Measurements from ENCODE around the gene KLHL3.
"Not testable (repeated sequence)": the region's sequence is repeated elsewhere in the genome, so short reads cannot be mapped to it uniquely, and the experiment has no call there.

Gene KLHL3, protein sequence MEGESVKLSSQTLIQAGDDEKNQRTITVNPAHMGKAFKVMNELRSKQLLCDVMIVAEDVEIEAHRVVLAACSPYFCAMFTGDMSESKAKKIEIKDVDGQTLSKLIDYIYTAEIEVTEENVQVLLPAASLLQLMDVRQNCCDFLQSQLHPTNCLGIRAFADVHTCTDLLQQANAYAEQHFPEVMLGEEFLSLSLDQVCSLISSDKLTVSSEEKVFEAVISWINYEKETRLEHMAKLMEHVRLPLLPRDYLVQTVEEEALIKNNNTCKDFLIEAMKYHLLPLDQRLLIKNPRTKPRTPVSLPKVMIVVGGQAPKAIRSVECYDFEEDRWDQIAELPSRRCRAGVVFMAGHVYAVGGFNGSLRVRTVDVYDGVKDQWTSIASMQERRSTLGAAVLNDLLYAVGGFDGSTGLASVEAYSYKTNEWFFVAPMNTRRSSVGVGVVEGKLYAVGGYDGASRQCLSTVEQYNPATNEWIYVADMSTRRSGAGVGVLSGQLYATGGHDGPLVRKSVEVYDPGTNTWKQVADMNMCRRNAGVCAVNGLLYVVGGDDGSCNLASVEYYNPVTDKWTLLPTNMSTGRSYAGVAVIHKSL

GRCh38 chr5:137735555-137736284, at the start of gene KLHL3:
Gene KLHL3 (minus strand): TSS chr5:137736089. CDS start chr5:137735646, 443 bp downstream.
- DNase-seq, result peak; percentile 35

DNA sequence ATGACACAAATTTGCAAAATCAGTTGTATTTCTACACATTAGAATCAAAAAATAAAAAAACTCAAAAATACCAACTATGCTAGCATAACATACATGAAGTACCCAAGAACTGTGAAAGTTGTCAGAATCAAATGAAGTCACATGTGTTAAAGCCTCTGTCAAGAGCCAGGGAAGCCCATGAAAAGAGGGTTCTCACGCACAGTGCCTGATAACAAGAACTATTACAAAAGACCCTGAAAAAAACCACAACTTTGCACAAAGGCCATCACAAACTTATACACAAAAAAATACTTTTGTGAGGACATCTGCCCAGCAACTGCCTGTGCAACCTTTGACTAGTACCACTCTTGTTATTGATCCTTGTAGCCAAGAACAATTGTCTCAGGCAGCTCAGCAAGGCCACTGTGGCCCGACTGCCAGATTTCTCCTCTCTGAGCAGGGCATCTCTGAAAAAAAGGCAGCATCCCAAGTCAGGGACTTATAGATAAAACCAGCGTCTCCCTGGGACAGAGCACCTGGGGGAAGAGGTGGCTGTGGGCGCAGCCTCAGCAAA, 47.2 kb upstream of the KLHL3 start:
- DNase-seq, result no peak

DNA sequence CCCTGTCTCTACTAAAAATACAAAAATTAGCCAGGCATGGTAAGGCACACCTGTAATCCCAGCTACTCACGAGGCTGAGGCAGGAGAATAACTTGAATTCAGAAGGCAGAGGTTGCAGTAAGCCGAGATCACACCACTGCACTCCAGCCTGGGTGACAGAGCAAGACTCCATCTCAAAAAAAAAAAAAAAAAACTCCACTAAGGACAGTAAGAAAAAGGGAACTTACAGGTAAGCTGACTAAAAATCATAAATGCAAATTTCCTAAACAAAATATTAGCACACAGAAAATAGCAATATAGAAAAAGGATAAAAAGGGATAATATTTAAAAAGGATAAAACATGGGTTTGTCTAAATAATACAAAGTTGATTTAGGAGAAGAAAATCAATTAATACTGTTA, 46.2 kb upstream of the KLHL3 start:
- no peak for DNase-seq

DNA sequence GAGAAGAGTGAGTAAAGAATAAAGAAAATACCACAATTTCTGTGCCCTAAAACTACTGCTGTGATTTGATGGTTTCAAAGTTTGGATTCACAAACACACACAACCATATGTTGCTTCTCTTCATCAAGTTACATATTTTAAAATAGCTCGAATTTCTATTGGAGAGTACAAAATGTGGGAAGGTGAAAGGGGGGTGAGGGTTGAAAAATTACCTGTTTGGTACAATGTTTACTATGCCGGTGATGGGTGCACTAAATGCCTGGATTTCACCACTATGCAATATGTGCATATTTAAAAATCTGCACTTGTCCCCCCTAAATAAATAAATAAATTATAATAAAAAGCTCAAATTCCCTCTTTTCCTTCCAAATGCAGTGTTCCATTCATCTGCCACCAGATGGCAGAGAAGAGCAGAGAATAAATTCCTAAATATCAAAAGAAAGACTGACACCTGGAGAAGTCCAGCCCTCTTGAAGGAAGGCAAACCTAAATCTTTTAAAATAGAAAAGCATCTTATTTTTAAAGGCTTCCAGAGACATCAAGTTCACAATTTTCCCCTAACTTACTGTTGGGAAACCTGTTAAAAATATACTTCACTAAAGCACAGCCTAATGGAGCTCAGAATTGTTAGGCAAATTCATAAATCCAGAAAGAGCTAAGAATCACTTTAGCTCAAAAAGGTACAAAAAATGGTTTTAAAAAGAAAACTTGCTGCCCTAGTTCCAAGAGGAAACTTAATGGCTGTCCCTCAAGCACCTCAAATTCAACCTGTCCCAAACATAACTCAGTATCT, 43.1 kb upstream of the KLHL3 start:
- peak; percentile 36 for DNase-seq

GRCh38 chr5:137767937-137768336, 32.0 kb upstream of the KLHL3 start:
- DNase-seq, result not testable (repeated sequence)

- DNase-seq, result no peak
Measured at GRCh38 chr5:137761566-137761965, 25.7 kb upstream of the KLHL3 start.

DNA sequence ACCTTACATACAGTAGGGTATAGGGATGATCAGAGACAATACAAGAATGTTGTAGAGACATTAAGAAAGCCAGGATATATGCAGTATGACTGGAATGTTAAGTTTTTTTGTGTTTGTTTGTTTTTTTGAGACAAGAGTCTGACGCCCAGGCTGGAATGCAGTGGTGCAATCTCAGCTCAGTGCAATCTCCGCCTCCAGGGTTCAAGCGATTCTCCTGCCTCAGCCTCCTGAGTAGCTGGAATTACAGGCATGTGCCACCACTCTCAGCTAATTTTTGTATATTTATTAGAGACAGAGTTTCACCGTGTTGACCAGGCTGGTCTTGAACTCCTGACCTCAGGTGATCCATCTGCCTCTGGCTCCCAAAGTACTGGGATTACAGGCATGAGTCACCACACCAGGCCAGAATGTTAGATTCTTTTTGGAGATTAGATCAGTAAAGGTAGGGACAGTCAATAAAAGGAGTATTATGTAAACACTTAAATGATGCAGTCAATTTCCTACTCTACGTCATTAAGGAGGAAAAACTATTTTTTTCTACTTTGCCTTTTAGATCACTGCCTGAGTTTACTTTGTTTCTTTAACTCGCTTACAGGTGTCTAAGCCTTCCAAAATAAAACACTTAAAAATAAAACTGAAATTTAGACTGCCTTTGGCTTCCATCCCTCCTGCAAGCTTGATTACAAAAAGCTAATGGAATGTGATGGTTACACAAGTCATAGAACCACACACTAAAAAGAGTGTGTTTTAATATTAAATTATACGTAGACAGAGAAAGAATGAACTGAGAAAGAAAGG, 25.0 kb upstream of the KLHL3 start:
- DNase-seq, result no peak

GRCh38 chr5:137760294-137760693, 24.4 kb upstream of the KLHL3 start:
- no peak for DNase-seq

GRCh38 chr5:137758715-137759306, 22.9 kb upstream of the KLHL3 start:
- no peak for DNase-seq

DNA sequence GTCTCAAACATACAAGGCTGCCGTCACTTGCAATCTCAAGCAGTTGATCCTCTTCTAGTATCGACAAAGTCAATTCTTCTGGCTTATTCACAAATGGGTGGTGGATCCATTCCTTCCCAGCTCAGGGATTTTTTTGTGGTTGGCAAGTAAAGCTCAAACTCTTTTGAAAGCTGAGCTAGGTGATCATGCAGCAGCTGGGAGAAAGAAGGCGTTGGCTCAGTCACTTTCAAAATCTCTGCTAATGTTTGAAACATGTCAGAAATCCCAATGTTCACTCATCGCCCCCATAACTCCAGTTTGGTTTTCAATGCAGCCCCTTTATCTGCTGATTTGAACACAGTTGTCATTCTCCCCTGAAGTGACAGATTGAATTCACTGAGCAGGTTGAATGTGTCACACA, 22.2 kb upstream of the KLHL3 start:
- DNase-seq, result no peak

DNA sequence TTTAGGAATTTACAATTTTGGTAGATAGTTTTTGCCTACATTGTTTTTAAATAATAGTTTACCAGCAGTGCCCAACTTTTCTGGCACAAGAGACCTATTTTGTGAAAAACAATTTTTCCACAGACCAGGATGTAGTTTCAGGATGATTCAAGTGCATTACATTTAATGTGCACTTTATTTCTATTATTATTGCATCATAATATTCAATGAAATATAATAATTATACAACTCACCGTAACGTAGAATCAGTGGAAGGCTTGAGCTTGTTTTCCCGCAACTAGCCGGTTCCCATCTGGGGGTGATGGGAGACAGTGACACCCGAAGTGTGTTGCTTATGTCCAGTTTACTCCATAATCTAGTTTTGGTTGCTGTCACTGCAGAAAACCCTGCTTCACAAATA, 21.7 kb upstream of the KLHL3 start:
- DNase-seq, result no peak

GRCh38 chr5:137754961-137755762, 19.3 kb upstream of the KLHL3 start:
- no peak for DNase-seq

- DNase-seq, result peak; percentile 89
Measured at GRCh38 chr5:137754188-137754960, 18.5 kb upstream of the KLHL3 start, which contains the start of gene HNRNPA0. Gene HNRNPA0 (minus strand): TSS chr5:137754363. CDS start chr5:137754066, 297 bp downstream.

- no peak for DNase-seq
Measured at GRCh38 chr5:137753691-137754187, 17.9 kb upstream of the KLHL3 start.

DNA sequence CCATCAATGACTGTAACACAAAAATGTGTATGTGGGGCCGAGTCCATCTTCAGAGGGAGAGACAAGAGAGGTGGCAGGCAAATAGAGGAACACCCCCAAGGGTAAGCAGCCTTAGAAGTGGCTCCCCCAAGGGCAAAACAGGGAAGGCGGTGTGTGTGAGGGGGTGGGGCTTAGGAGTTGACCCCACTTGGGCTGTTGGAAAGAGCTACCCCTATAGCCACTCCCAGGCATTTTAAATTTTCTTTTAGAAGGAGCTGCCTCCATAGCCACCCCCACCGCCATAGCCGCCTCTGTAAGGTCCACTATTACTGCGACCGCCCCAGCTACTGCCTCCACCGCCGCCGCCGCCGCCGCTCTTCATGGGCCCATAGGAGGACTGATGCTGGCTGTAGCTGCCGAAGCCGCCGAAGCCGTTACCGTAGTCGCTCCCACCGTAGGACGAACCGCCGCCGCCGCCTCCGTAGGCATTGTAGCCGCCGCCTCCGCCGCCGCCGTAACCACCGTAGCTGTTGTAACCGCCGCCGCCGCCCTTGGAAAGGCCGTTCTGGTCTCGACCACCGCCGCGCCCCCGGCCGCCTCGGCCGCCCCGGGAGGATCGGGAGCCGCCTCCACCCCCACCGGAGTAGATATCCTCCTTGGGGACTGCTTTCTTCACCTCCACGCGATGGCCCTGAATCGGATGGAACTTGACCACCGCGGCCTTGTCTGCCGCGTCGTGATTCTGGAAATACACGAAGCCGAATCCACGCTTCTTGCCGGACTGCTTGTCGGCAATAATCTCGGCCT, 17.2 kb upstream of the KLHL3 start:
- DNase-seq, result no peak

- peak; percentile 58 for DNase-seq
Measured at GRCh38 chr5:137751869-137752491, 16.1 kb upstream of the KLHL3 start.

GRCh38 chr5:137750436-137750835, 14.5 kb upstream of the KLHL3 start:
- no peak for DNase-seq

DNA sequence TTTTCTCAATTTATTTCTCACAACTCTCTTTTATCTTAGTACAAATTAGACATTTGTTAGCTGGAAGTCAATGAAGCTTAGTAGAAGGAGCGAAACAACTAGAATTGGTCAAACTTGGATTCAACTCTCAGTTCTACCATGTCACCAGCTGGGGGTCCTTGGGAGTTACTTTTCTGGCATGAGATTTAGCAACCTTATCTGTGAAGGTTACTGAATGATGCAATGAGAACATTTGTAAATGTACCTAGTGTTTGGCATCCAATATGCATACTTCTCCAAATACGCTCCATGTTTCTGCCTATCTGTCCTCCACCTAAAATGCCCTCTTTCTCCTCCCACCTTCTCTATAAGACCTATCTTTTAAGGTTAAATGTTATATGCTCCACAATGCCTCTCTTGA, 12.0 kb upstream of the KLHL3 start:
- DNase-seq, result no peak
